ENCODE measurements around the gene STAT5A.
"Not testable (repeated sequence)": the region's sequence is repeated elsewhere in the genome, so short reads cannot be mapped to it uniquely, and the experiment has no call there.

STAT5A gene

DNA sequence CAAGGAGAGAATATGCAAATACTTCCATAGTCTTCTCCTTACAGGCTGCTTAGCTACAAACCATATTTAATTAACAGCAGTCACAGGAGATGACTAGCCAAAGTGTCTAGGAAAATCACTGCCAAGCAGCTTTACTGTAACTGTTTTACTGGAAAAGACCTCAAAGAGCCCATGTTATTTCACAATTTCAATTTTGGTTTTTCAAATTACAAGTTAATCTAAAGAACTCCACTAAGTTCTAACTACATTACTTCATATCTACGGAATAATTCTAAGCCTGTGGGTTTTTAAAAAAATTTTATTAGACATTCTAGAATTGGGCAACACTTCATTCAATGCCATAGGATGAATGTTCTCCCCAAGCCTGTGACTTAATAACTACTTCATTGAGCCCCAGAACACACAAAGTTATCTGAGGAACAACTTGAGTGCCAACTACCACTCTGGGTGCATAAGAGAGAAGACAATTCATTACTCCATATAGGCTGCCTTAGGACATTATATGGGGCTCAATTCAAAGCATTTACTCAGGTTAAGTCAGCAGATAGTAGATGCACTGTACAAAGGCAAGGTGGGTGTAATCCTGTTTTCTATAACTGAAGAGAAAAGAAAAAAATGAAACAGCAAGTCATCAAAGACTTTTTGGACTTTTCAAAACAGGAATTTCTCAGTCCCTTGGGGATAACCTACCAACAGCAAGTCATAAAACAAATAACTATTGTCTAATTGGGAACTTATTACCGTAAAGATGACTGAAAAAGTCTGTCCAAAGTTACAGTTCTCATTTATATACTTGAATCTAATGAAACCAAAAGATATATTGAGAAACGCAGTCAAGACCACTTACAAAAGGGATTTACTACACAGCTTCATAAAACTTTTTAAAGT is 66.9 kb downstream of the STAT5A start:
- DNase-seq (ENCODE audit: low read depth in 1 of 2, low spot score in 1 of 2), result no peak
- Histone ChIP-seq H3K27me3 (ENCODE audit: insufficient read depth, poor library complexity, severe bottlenecking) (no peaks in the 10 kb centered on the region), H3K27ac (replicated peaks) (no peak overlapping the region), H3K4me3 (replicated peaks; ENCODE audit: insufficient read depth, low read length) (no peak overlapping the region)
- TF ChIP-seq GABPA (IDR thresholded peaks at IDR 0.05; ENCODE audit: low read depth) (no peak), SPI1 (IDR thresholded peaks at IDR 0.05; ENCODE audit: borderline replicate concordance, low read depth) (no peak), REST (IDR thresholded peaks at IDR 0.05; ENCODE audit: insufficient replicate concordance, low read depth) (no peak), POLR2AphosphoS5 (IDR thresholded peaks at IDR 0.05; ENCODE audit: low read depth) (no peak)
- TF ChIP-seq, protein P1, sequence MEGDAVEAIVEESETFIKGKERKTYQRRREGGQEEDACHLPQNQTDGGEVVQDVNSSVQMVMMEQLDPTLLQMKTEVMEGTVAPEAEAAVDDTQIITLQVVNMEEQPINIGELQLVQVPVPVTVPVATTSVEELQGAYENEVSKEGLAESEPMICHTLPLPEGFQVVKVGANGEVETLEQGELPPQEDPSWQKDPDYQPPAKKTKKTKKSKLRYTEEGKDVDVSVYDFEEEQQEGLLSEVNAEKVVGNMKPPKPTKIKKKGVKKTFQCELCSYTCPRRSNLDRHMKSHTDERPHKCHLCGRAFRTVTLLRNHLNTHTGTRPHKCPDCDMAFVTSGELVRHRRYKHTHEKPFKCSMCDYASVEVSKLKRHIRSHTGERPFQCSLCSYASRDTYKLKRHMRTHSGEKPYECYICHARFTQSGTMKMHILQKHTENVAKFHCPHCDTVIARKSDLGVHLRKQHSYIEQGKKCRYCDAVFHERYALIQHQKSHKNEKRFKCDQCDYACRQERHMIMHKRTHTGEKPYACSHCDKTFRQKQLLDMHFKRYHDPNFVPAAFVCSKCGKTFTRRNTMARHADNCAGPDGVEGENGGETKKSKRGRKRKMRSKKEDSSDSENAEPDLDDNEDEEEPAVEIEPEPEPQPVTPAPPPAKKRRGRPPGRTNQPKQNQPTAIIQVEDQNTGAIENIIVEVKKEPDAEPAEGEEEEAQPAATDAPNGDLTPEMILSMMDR (IDR thresholded peaks at IDR 0.05; ENCODE audit: insufficient read depth, low read length), result no peak

DNA sequence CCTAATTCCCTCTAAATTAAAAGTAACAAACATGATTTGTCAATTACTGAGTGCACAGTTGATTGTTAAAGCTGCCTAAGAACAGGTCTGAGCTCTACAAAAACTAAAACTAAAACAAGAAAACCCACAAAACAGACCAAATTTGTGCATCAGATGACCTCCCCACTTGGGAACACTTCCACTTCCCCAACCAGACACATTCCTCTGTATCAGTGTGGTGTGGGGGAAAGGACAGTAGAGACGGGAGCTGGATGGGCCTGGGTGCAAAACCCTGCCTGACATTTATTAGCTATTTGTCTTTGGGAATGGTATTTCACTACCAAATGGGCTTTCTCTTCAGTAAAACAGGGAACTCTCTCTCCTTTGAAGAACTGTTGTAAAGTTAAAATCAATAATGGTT is 70.1 kb downstream of the STAT5A start:
- no peak for TF ChIP-seq POLR2AphosphoS5 (IDR thresholded peaks at IDR 0.05; ENCODE audit: low read depth)
- TF ChIP-seq SPI1 (IDR thresholded peaks at IDR 0.05; ENCODE audit: borderline replicate concordance, low read depth), result 0 out of 2 replicates have a peak, but pooled peaks have one; percentile 6
- Histone ChIP-seq H3K27me3 (ENCODE audit: insufficient read depth, poor library complexity, severe bottlenecking) (no peaks in the 10 kb centered on the region), H3K27ac (replicated peaks) (no peak overlapping the region), H3K4me3 (replicated peaks; ENCODE audit: insufficient read depth, low read length) (no peak overlapping the region)
- no peak for DNase-seq (ENCODE audit: low read depth in 1 of 2, low spot score in 1 of 2)

- TF ChIP-seq, protein P1 (IDR thresholded peaks at IDR 0.05; ENCODE audit: insufficient read depth, low read length), result no peak
- TF ChIP-seq SPI1 (IDR thresholded peaks at IDR 0.05; ENCODE audit: borderline replicate concordance, low read depth), result no peak
- TF ChIP-seq REST (IDR thresholded peaks at IDR 0.05; ENCODE audit: insufficient replicate concordance, low read depth), result no peak
- TF ChIP-seq POLR2AphosphoS5 (IDR thresholded peaks at IDR 0.05; ENCODE audit: low read depth), result no peak
- TF ChIP-seq GABPA (IDR thresholded peaks at IDR 0.05; ENCODE audit: low read depth), result no peak
- DNase-seq (ENCODE audit: low read depth in 1 of 2, low spot score in 1 of 2), result no peak
These were observed 70.8 kb downstream of the STAT5A start for GRCh38 chr17:42359133-42359532.

GRCh38 chr17:42360388-42360787 is 72.1 kb downstream of the STAT5A start:
- H3K27me3 ChIP-seq (ENCODE audit: insufficient read depth, poor library complexity, severe bottlenecking); DNase-seq (ENCODE audit: low read depth in 1 of 2, low spot score in 1 of 2); H3K4me3 ChIP-seq (replicated peaks; ENCODE audit: insufficient read depth, low read length); H3K27ac ChIP-seq (replicated peaks): not testable (repeated sequence)

More at GRCh38 chr17:42359133-42359532, 70.8 kb downstream of the STAT5A start:
- no peak overlapping the region for H3K4me3 ChIP-seq (replicated peaks; ENCODE audit: insufficient read depth, low read length)
- no peak overlapping the region for H3K27ac ChIP-seq (replicated peaks)
- H3K27me3 ChIP-seq (ENCODE audit: insufficient read depth, poor library complexity, severe bottlenecking), result no peaks in the 10 kb centered on the region
